ENCODE data around the gene HLTF. TPM values are rescaled to one million over a fixed set of nuclear protein-coding genes. Genes with fewer than 3 reads are reported as not detected.

Gene HLTF
- total and polyA plus RNA-seq, 2 of the 4 experiments (the other 2 are of a cell fraction): 12.6 to 39.1 TPM

GRCh38 chr3:148998715-148999423, 87.5 kb downstream of the HLTF start:
- Histone ChIP-seq H3K23ac (ENCODE audit: low read depth, low read length) (peak overlapping the region; percentile 30; the same call in 1 of the 2 replicates), H3K9me3 (ENCODE audit: control insufficient read depth, insufficient read depth, low read length) (no peaks in the 10 kb centered on the region), H4K5ac (ENCODE audit: low read depth, low read length) (peak overlapping the region; percentile 46; the same call in 1 of the 2 replicates), H2AFZ (replicated peaks; ENCODE audit: low read length, poor library complexity) (no peak overlapping the region), H2BK20ac (ENCODE audit: low read depth, low read length) (peak overlapping the region; percentile 42; the same call in 1 of the 2 replicates), H3K4me1 (ENCODE audit: control insufficient read depth, insufficient read depth, low read length) (peaks cover 12% of the 10 kb centered on the region), H4K91ac (ENCODE audit: insufficient read depth, low read depth, low read length) (peak overlapping the region; percentile 26; the same call in 1 of the 2 replicates), H4K20me1 (ENCODE audit: insufficient read depth, low read length) (no peaks in the 10 kb centered on the region), H4K8ac (ENCODE audit: low read depth in 2 of 2, low read length in 2 of 2) (peak overlapping the region; percentile 27 to 32; a peak in 3 of 4 replicates), H2BK15ac (ENCODE audit: low read depth, low read length) (peak overlapping the region; percentile 22; the same call in 2 of the 3 replicates), H3K56ac (ENCODE audit: extremely low read depth, insufficient read depth, low read length) (no peak overlapping the region), H3K36me3 (ENCODE audit: control insufficient read depth, insufficient read depth, low read length) (peaks cover 20% of the 10 kb centered on the region), H3K4me3 (ENCODE audit: insufficient read depth, low read depth, low read length) (no peak overlapping the region), H3K9ac (ENCODE audit: low read depth, low read length) (peak overlapping the region; percentile 46), H3K18ac (ENCODE audit: low read depth, low read length) (peak overlapping the region; percentile 55), H3K9me1 (ENCODE audit: insufficient read depth, low read length) (peaks cover 16% of the 10 kb centered on the region), H2BK5ac (ENCODE audit: low read depth, low read length, poor library complexity, severe bottlenecking) (peak overlapping the region; percentile 72), H3K79me1 (ENCODE audit: low read depth in 1 of 2, low read length in 2 of 2) (peaks cover 17 to 53% of the 10 kb centered on the region in 2 experiments), H3K4ac (ENCODE audit: low read depth, low read length) (peak overlapping the region; percentile 61; the same call in 1 of the 2 replicates), H3K27me3 (ENCODE audit: control insufficient read depth, insufficient read depth, low read length) (no peaks in the 10 kb centered on the region), H3K27ac (ENCODE audit: insufficient read depth, low read length) (peak overlapping the region; percentile 85), H3K4me2 (ENCODE audit: low read depth, low read length) (peak overlapping the region; percentile 59), H2AK5ac (ENCODE audit: low read depth, low read length) (peak overlapping the region; percentile 13; the same call in 1 of the 2 replicates), H3K14ac (replicated peaks; ENCODE audit: low read depth, low read length) (peak overlapping the region; percentile 26; the same call in 1 of the 2 replicates), H2AK9ac (replicated peaks; ENCODE audit: low read depth, low read length, poor library complexity) (no peak overlapping the region), H2BK120ac (ENCODE audit: low read depth, low read length) (peak overlapping the region; percentile 56)
- dilution Hi-C loops (cut with HindIII; ENCODE audit: low sequenced_read_pairs, unreplicated experiment) (no loop called here), intact Hi-C loops (cut with micrococcal nuclease) (no loop called here), in situ Hi-C loops (cut with MboI; ENCODE audit: low sequenced_read_pairs) (no loop called here)
- ATAC-seq (ENCODE audit: low read depth) (peak; percentile 18; the same call in 1 of the 2 replicates), DNase-seq (peak; percentile 39)
- no CpG with 5 or more reads among the region's 7 CpGs for WGBS, 2 experiments (ENCODE audit: extremely low coverage in 2 of 2, insufficient read length in 1 of 2)
- BruUV-seq (replicated peaks): no TSS peak
- TF ChIP-seq FOS (IDR thresholded peaks at IDR 0.05; ENCODE audit: low read depth, low read length): no peak
- TF ChIP-seq CTCF (conservative IDR thresholded peaks at IDR 0.05; ENCODE audit: low read depth, low read length): no peak
- TF ChIP-seq POLR2A (IDR thresholded peaks at IDR 0.05; ENCODE audit: low read depth, low read length): no peak
- ChIA-PET POLR2A (ENCODE audit: unreplicated experiment) (no interaction called here), CTCF (interaction anchor here (0.6 kb wide), 1 partner anchor 29 kb away, joined by 3 read pairs; no protein-coding TSS in a partner anchor)

All from IMR-90 (cell line).